H1 (cell line): ENCODE results near the gene DSCAM.

ENCODE experiments used
- BACH1 ChIP-seq: IDR thresholded peaks from 2 replicates; pipeline ENCODE4 v1.6.1; 2012; ENCODE audit warnings: low read length, improper control_type of control experiment
- CHD1 ChIP-seq: IDR thresholded peaks from 2 replicates; pipeline ENCODE4 v1.6.1; 2012; ENCODE audit warnings: low read depth, low read length, improper control_type of control experiment
- CREB1 ChIP-seq: IDR thresholded peaks from 2 replicates; pipeline ENCODE4 v1.6.1; 2012; ENCODE audit warnings: inconsistent platforms
- CTCF ChIP-seq, 3 experiments: IDR thresholded peaks; 1 replicate in 2 of 3; 2 replicates in 1 of 3; pipeline versions ENCODE4 v1.5.1 to v1.6.1; 2011; ENCODE audit warnings: low read length in 3 of 3, mild to moderate bottlenecking in 3 of 3, inconsistent platforms in 2 of 3, low read depth in 1 of 3, moderate library complexity in 1 of 3; ENCODE audit not compliant: insufficient read depth in 1 of 3; ENCODE audit errors: control extremely low read depth in 1 of 3
- JUND ChIP-seq: IDR thresholded peaks from 2 replicates; pipeline ENCODE4 v1.6.1; 2011; ENCODE audit warnings: mild to moderate bottlenecking, improper control_type of control experiment, low read length
- PHF8 ChIP-seq: fragments of 200-600 bp; sonication (generic); conservative IDR thresholded peaks from 2 replicates; pipeline ENCODE4 v1.7.1; 2012; ENCODE audit warnings: low read depth, mild to moderate bottlenecking, inconsistent platforms, low read length, moderate library complexity
- POLR2A ChIP-seq, 2 experiments: IDR thresholded peaks; 1 replicate in 1 of 2; 2 replicates in 1 of 2; pipeline ENCODE4 v1.6.1; 2011; ENCODE audit warnings: low read depth in 2 of 2, low read length in 2 of 2, mild to moderate bottlenecking in 2 of 2; ENCODE audit errors: control extremely low read depth in 1 of 2
- RAD21 ChIP-seq, 2 experiments: IDR thresholded peaks in 1 of 2; conservative IDR thresholded peaks in 1 of 2; 2 replicates each; pipeline ENCODE4 v1.6.1; 2011; ENCODE audit warnings: low read depth in 2 of 2, low read length in 2 of 2, improper control_type of control experiment in 1 of 2, inconsistent platforms in 1 of 2, mild to moderate bottlenecking in 1 of 2, moderate library complexity in 1 of 2
- RFX5 ChIP-seq: IDR thresholded peaks from 2 replicates; pipeline ENCODE4 v1.6.1; 2011; ENCODE audit warnings: low read depth, low read length, improper control_type of control experiment, borderline replicate concordance
- SIN3A ChIP-seq, 2 experiments: IDR thresholded peaks in 1 of 2; conservative IDR thresholded peaks in 1 of 2; 2 replicates each; pipeline ENCODE4 v1.6.1; 2011 to 2012; ENCODE audit warnings: low read length in 2 of 2, improper control_type of control experiment in 1 of 2, low read depth in 1 of 2, mild to moderate bottlenecking in 1 of 2
- TCF12 ChIP-seq: IDR thresholded peaks from 2 replicates; pipeline ENCODE4 v1.6.1; 2011; ENCODE audit warnings: low read depth, mild to moderate bottlenecking, low read length
- USF2 ChIP-seq: IDR thresholded peaks from 2 replicates; pipeline ENCODE4 v1.6.1; 2011; ENCODE audit warnings: low read length, improper control_type of control experiment
- TF ChIP-seq, protein P1 (sequence below): IDR thresholded peaks from 2 replicates; pipeline ENCODE4 v1.6.1; 2012; ENCODE audit warnings: inconsistent platforms

- TF ChIP-seq CTCF (IDR thresholded peaks at IDR 0.05; ENCODE audit: control extremely low read depth in 1 of 3, insufficient read depth in 1 of 3, low read depth in 1 of 3, low read length in 3 of 3), result no peak
- TF ChIP-seq PHF8, result no peak
- no peak for TF ChIP-seq RFX5
- TF ChIP-seq, protein P1, sequence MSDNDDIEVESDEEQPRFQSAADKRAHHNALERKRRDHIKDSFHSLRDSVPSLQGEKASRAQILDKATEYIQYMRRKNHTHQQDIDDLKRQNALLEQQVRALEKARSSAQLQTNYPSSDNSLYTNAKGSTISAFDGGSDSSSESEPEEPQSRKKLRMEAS, result no peak
- no peak for TF ChIP-seq JUND
- TF ChIP-seq USF2, result no peak
- TF ChIP-seq CHD1, result no peak
- no peak for TF ChIP-seq POLR2A (IDR thresholded peaks at IDR 0.05; ENCODE audit: control extremely low read depth in 1 of 2, low read depth in 2 of 2, low read length in 2 of 2)
- no peak for TF ChIP-seq SIN3A (conservative IDR thresholded peaks at IDR 0.05 in 1 of 2, IDR thresholded peaks at IDR 0.05 in 1 of 2; ENCODE audit: low read depth in 1 of 2, low read length in 2 of 2)
- TF ChIP-seq RAD21 (IDR thresholded peaks at IDR 0.05 in 1 of 2, conservative IDR thresholded peaks at IDR 0.05 in 1 of 2; ENCODE audit: low read depth in 2 of 2, low read length in 2 of 2), result no peak
- no peak for TF ChIP-seq CREB1
- no peak for TF ChIP-seq BACH1
- no peak for TF ChIP-seq TCF12
Observed at GRCh38 chr21:40282912-40283886, 563.8 kb downstream of the DSCAM start.
